HG02852 (cell line): ENCODE measurements around the gene TMPRSS3.

Source experiments
- ATAC-seq: cut with Tn5 transposase; IDR thresholded peaks from one replicate; pipeline ENCODE4 v1.9.1; 2021; ENCODE audit warnings: mild to moderate bottlenecking, moderate library complexity; ENCODE audit not compliant: unreplicated experiment

Gene TMPRSS3

DNA sequence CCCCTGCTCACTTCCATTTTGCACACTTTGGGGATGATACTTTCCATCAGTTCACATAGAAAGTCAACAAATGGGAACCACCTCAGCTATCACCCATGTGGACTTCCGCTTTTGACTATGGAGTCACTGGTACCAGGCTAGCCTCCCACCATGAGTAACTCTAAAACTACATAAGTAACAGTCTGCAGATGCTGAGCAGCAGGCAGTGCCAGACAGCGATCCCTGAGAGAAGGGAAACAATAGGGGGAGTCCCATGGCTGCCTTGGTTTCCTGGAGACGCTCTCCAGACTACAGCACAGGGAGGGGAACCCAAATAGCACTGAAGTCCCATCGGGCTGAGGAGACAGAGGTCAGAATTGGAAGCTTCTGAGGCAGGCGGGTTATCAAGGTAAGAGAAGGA is 42.2 kb downstream of the TMPRSS3 start:
- no peak for ATAC-seq

DNA sequence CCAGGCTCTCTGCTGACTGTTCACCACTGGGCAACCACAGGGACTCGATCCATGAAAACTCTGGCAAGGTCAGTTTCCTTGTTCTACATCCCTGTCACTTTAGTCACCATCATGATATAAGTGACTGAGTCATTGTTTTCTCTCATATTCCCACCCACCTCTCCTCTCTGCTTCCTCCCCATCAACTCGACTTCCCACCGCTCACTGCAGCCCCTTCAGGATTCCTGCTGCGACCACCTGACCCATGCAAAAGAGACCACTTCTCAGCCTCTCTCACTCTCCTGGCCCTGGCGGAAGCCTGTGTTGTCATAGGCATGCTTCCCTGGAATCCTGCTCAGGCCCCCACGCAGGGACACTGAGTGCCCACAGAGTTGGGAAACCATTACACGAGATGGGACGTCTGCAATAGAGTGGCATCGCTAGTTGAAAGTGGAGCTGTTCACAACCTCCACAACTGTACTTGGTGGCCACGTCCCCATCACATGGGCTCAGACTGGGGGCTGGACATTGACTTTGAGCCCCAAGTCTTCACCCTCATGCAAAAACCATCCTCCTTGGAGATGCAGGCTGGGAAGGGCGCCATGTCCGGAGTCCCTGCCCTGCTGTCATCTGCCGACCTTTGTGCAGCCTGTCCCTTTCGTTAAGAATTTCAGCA is 43.3 kb downstream of the TMPRSS3 start:
- ATAC-seq = no peak

DNA sequence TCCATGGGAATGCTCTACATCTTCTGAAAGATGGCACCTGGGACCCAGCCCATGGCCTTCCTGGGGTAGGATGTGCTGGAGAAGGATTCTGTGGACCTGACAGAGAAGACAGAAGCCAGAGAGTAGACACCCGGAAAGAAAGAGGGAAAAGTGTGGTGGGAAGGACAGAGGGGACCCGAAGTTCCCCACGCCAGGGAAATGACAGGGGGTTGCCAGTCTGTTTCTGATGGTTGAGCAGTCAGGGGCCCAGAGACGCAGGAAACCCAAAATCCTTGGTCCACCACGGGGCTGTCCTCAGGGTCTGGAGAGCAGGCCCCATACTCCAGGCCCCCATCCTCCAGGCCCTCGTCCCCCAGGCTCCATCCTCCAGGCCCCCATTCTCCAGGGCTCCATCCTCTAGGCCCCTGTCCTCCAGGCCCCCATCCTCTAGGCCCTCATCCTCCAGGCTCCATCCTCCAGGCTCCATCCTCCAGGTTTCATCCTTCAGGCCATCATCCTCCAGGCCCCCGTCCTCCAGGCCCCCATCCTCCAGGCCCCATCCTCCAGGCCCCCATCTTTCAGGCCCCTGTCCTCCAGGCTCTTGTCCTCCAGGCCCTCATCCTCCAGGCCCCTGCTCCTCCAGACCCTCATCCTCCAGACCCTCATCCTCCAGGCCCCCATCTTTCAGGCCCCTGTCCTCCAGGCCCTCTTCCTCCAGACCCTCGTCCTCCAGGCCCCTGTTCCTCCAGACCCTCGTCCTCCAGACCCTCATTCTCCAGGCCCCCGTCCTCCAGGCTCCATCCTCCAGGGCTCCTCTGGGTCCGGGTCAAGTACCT is 44.0 kb downstream of the TMPRSS3 start:
- no peak for ATAC-seq

- ATAC-seq = no peak
Measured at GRCh38 chr21:42350927-42351426, 44.9 kb downstream of the TMPRSS3 start, which contains the start of gene TFF2. Gene TFF2 (minus strand): TSS chr21:42350994. CDS start chr21:42350957, 37 bp downstream.

DNA sequence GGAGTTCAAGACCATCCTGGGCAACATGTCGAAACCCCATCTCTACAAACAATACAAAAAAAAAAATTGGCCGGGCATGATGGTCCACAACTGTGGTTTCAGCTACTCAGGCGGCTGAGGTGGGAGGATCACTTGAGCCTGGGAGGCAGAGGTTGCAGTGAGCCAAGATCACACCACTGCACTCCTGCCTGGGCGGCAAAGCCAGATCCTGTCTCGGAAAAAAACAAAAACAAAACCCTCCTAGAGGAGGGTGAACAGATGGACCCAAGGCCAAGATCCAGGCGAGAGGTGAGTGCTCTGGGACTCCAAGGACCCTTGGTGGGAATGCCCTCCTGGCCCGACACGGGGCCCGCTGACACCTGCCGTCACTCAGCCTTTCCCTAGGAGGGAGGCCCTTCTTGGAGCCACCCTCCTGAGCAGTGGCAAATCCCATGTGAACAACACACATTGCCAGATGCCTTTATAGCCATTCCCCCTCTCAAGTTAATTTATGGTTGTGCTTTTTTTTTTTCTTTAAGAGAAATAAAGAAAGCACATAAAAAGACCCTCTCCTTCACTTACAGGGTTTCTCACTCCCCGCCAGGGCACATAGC is 45.4 kb downstream of the TMPRSS3 start:
- no peak for ATAC-seq

GRCh38 chr21:42349420-42350317 is 46.2 kb downstream of the TMPRSS3 start:
- no peak for ATAC-seq

DNA sequence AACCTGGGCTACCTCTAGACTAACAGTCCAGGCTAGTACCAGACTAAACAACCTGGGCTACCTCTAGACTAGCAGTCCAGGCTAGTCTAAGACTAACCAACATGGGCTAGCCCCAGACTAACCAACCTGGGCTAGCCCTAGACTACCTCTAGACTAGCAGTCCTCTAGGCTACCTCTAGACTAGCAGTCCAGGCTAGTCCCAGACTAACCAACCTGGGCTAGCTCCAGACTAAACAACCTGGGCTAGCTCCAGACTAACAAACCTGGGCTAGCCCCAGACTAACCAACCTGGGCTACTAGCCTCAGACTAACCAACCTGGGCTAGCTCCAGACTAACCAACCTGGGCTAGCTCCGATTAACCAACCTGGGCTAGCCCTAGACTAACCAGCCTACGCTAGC is 47.1 kb downstream of the TMPRSS3 start:
- no peak for ATAC-seq

DNA sequence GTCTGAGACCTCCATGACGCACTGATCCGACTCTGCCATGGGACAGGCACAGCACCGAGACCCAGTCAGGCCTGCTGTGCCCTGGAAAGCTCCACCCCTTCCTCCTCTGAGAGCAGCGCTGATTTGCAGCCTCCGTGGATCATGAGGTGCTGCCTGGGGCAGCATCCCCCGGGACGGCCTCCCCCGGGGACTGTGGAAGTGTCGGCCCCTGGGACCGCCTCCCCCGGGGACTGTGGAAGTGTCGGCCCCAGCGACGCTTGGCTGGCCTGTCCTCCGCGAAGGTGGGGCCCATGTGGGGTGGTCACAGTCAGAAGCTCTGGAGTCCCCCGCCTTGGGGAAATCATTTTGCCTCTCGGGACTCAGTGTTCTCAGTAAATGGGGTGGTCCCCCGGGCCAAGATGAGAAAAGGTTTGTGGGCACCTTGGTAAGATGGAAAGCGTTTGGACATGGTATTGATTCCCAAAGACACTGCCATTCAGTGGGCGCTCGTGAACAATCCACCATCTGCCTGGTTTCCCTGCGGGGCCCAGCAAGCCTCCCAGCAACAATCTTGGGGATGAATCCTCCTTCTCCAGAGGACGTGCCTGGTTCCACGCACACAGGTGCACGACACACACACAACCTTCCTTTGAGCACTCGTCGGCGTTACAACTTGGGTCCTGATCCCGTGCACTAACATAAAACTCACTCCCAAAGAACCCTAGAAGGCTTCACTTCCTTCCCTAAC is 48.1 kb downstream of the TMPRSS3 start:
- ATAC-seq = no peak

- ATAC-seq = no peak
Measured at GRCh38 chr21:42346866-42347600, 48.8 kb downstream of the TMPRSS3 start.

GRCh38 chr21:42346441-42346840 is 49.4 kb downstream of the TMPRSS3 start:
- no peak for ATAC-seq

DNA sequence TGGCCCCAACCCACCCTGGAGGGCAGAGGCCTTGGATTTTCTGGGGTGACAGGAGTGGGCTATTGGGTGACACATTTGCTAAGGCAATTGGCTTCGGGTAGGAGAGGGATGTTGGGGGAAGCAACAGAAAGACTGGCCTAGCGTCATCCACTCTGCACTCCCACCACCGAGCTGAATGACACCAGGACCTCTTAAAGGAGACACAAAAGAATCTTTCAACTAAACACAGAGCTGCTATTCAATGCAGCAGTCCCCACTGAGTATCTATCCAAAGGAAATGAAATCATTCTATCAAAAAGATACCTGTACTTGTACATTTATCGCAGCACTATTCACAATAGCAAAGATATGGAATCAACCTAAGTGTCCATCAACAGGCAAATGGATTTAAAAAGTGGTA is 51.2 kb downstream of the TMPRSS3 start:
- ATAC-seq = no peak

DNA sequence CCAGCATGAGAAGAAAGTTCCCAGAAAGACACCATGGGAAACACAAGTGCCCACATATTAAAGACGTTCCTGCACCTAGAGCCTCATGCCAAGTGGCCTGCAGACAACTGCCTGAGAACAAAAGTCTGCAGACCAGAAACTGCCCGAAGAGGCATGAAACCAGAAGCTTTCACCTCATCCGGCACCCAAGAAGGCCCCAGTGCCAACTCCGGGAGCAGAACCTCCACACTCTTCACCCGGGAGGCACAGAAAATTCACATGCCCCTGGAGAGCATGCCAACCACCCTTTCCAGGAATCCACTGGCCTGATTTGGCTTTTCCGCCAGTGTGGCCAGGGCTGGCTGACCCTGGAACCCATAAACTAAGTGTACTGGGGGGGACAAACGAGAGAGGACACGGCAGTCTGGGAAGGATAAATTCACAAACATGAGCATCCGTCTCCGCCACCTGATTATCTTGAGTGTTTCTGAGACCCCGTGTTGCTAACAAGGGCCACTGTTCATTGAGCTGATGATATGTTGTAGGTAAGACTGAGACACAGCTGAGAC is 51.8 kb downstream of the TMPRSS3 start:
- ATAC-seq = no peak

GRCh38 chr21:42343556-42343955 is 52.3 kb downstream of the TMPRSS3 start:
- ATAC-seq = no peak

GRCh38 chr21:42343101-42343500 is 52.8 kb downstream of the TMPRSS3 start:
- no peak for ATAC-seq

DNA sequence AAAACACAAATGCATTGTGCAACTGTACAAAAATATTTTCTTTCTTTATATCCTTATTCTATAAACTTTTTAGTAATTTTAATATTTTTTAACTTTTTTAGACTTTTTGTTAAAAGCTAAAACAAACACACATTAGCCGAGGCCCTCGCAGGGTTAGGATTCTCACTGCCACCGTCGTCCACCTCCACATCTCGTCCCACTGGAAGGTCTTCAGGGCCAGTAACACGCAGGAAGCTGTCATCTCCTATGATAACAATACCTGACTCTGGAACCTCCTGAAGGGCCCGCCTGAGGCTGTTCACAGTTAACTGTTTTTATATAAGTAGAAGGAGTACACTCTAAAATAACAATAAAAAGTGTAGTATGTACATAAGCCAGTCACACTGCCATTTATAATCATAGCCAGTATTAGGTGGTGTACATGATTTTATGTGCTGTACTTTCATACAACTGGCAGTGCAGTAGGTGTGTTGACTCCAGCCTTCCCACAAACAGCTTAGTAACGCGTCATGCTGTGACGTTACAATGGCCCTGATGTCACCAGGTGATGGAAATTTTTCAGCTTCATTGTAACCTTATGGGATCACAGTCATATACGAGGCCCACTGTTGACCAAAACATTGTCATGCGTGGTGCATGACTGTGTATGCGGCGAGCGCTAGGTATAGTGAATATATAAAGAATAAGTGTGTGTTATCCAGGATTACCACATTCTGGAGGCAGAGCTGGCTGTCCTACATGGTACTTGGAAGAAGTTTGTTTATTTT is 53.9 kb downstream of the TMPRSS3 start:
- no peak for ATAC-seq

DNA sequence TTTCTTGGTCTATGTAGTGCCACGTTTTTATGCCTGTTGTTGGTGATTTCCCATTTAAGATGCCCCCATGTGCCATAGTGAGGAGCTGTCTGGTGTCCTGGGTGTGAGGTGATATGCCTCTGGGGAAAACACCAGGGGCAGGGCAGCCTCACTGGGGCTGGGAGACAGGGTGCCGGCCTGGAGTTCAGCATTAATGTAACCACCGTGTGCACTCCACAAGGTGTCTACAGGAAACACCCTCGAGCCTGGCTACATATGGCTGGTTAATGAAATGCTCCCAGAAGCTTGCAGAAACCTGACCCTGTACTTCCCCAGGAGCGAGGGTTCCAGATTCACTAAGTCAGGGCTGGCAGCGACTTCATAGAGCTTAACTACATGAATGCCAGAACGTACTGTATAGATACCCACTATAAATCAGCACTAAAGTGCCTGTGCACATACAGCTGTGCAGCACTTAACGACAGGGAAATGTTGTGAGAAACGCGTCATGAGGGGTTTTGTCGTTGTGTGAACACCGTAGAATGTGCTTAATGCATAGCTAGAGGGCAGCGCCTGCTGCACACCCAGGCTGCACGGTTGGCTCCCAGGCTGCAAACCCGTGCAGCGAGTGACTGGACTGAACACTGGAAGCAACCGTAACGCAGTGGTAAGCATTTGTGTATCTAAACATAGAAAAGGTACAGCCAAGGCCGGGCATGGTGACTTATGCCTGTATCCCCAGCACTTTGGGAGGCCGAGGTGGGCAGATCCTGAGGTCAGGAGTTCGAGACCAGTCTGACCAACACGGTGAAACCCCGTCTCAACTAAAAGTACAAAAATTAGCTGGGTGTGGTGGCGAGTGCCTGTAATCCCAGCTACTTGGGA is 55.4 kb downstream of the TMPRSS3 start:
- ATAC-seq = no peak
